ENCODE measurements around the gene PLPP7.
A peak's percentile ranks its signal among the peaks of the same experiment; 100 is the strongest.
"Not testable (repeated sequence)": the region's sequence is repeated elsewhere in the genome, so short reads cannot be mapped to it uniquely, and the experiment has no call there.

Gene PLPP7

GRCh38 chr9:131333771-131334628 lies 44.5 kb downstream of the PLPP7 start:
- H3K27ac ChIP-seq = no peak overlapping the region
- TF ChIP-seq CTCF (conservative IDR thresholded peaks at IDR 0.05) = no peak

GRCh38 chr9:131334629-131335367 lies 45.3 kb downstream of the PLPP7 start:
- H3K27ac ChIP-seq = no peak overlapping the region
- TF ChIP-seq CTCF (conservative IDR thresholded peaks at IDR 0.05) = no peak

GRCh38 chr9:131335368-131335755 lies 45.8 kb downstream of the PLPP7 start:
- no peak overlapping the region for H3K27ac ChIP-seq
- TF ChIP-seq CTCF (conservative IDR thresholded peaks at IDR 0.05) = no peak

GRCh38 chr9:131337131-131337848 lies 47.8 kb downstream of the PLPP7 start:
- no peak for TF ChIP-seq CTCF (conservative IDR thresholded peaks at IDR 0.05)
- H3K27ac ChIP-seq = peak overlapping the region; percentile 10; the same call in 1 of the 2 replicates

GRCh38 chr9:131339212-131339611 lies 49.7 kb downstream of the PLPP7 start:
- H3K27ac ChIP-seq = not testable (repeated sequence)

- H3K27ac ChIP-seq = not testable (repeated sequence)
Observed at GRCh38 chr9:131344931-131345535, 55.5 kb downstream of the PLPP7 start.

GRCh38 chr9:131346559-131346958 lies 57.0 kb downstream of the PLPP7 start:
- no peak overlapping the region for H3K27ac ChIP-seq
- TF ChIP-seq CTCF (conservative IDR thresholded peaks at IDR 0.05) = no peak

- H3K27ac ChIP-seq = no peak overlapping the region
- TF ChIP-seq CTCF (conservative IDR thresholded peaks at IDR 0.05) = no peak
Observed at GRCh38 chr9:131347376-131348020, 58.0 kb downstream of the PLPP7 start.
